HepG2 (cell line): ENCODE data around the gene KCNAB2. TPM values are rescaled to one million over a fixed set of nuclear protein-coding genes. Genes with fewer than 3 reads are reported as not detected.

Source experiments
- ATAC-seq: fragments of 200-7000 bp; cut with Tn5 transposase; 3 replicates; pipeline ENCODE4 v1.9.1; 2020; ENCODE audit warnings: mild to moderate bottlenecking, moderate library complexity
- BruUV-seq: library from RNA; stranded (reverse); fragments of 400-500 nt; replicated peaks from 2 replicates; lab custom pipeline; 2021; lab: Mats Ljungman, UMichigan
- CTCF ChIA-PET: fragments of 300-600 bp; formaldehyde crosslinking; extraction: SDS; loops from one replicate; lab custom pipeline; 2021; ENCODE audit warnings: low total read pairs, inconsistent platforms, low intra/inter-chr PET ratio; lab: Yijun Ruan, JAX
- POLR2A ChIA-PET: fragments of 350-600 bp; sonication (Branson Sonifier 250); formaldehyde crosslinking; loops from one replicate; lab custom pipeline; 2020; ENCODE audit warnings: antibody characterized with exemption, inconsistent platforms; lab: Yijun Ruan, JAX
- DNase-seq: peaks from one replicate; pipeline ENCODE4 v3.0.0-alpha.2; 2015; ENCODE audit warnings: low spot score
- FAIRE-seq: peaks from 3 replicates; lab custom pipeline; 2011; peaks lifted over from hg19 to GRCh38; lab: Jason Lieb, UNC
- H2AFZ ChIP-seq: one replicate; pipeline ENCODE4 v1.6.1; 2011; ENCODE audit warnings: low read length, inconsistent platforms
- H3K27ac ChIP-seq: fragments of 300-600 bp; 3 replicates; pipeline ENCODE4 v1.8.0; 2011; ENCODE audit warnings: mixed run types, mild to moderate bottlenecking, mixed read lengths, low read length, inconsistent platforms; ENCODE audit not compliant: insufficient read depth; ENCODE audit errors: extremely low read length
- H3K27me3 ChIP-seq, 2 experiments: fragments of 200-600 bp in 1 of 2; 2 replicates in 1 of 2; 3 replicates in 1 of 2; pipeline versions ENCODE4 v1.6.0 to v1.8.0; 2011; ENCODE audit warnings: low read length in 2 of 2, mild to moderate bottlenecking in 2 of 2, moderate library complexity in 2 of 2, inconsistent platforms in 1 of 2; ENCODE audit not compliant: insufficient read depth in 2 of 2, control insufficient read depth in 1 of 2
- H3K36me3 ChIP-seq, 2 experiments: fragments of 200-600 bp in 1 of 2; replicated peaks in 1 of 2; 2 replicates in 1 of 2; 3 replicates in 1 of 2; pipeline versions ENCODE4 v1.5.1 to v1.8.0; 2011; ENCODE audit warnings: low read length in 2 of 2, inconsistent platforms in 1 of 2; ENCODE audit not compliant: insufficient read depth in 2 of 2, control insufficient read depth in 1 of 2
- H3K4me1 ChIP-seq: 2 replicates; pipeline ENCODE4 v1.5.1; 2012; ENCODE audit warnings: low read length, inconsistent platforms; ENCODE audit not compliant: insufficient read depth
- H3K4me2 ChIP-seq: 2 replicates; pipeline ENCODE4 v1.6.0; 2011; ENCODE audit warnings: low read depth, low read length, inconsistent platforms
- H3K4me3 ChIP-seq, 3 experiments: fragments of 200-600 bp in 1 of 3; sonication (generic), shearing (Covaris generic) in 1 of 3; replicated peaks in 1 of 3; 2 replicates each; pipeline ENCODE4 v1.5.1; 2011 to 2016; ENCODE audit warnings: low read length in 3 of 3, inconsistent platforms in 2 of 3, low read depth in 2 of 3, mild to moderate bottlenecking in 2 of 3, control low read depth in 1 of 3, mixed read lengths in 1 of 3; ENCODE audit not compliant: insufficient read depth in 1 of 3
- H3K79me2 ChIP-seq: one replicate; pipeline ENCODE4 v1.6.1; 2011; ENCODE audit warnings: low read length, inconsistent platforms; ENCODE audit not compliant: insufficient read depth
- H3K9ac ChIP-seq: 2 replicates; pipeline ENCODE4 v1.6.0; 2011; ENCODE audit warnings: mild to moderate bottlenecking, low read depth, low read length, inconsistent platforms; ENCODE audit not compliant: insufficient read depth
- H3K9me3 ChIP-seq: 2 replicates; pipeline ENCODE4 v1.5.1; 2012; ENCODE audit warnings: mild to moderate bottlenecking, low read length
- H4K20me1 ChIP-seq: 2 replicates; pipeline ENCODE4 v1.6.0; 2011; ENCODE audit warnings: inconsistent platforms, mild to moderate bottlenecking, low read length, moderate library complexity; ENCODE audit not compliant: insufficient read depth
- CCAR2 ChIP-seq: fragments of 200-400 bp; formaldehyde crosslinking; optimal IDR thresholded peaks from 2 replicates; pipeline ENCODE3; 2018; ENCODE audit warnings: low read depth, mild to moderate bottlenecking, low read length, moderate library complexity
- FOXO1 ChIP-seq: sonication (generic); formaldehyde crosslinking; IDR thresholded peaks from 2 replicates; pipeline ENCODE4 v1.4.0; 2020; ENCODE audit warnings: missing genetic modification reagents
- JUNB ChIP-seq: sonication (generic); formaldehyde crosslinking; IDR thresholded peaks from 2 replicates; pipeline ENCODE4 v1.8.0; 2022; ENCODE audit warnings: missing genetic modification reagents, mild to moderate bottlenecking, borderline replicate concordance
- POLR2A ChIP-seq, 2 experiments: IDR thresholded peaks; 2 replicates each; pipeline ENCODE4 v1.6.1; 2011; ENCODE audit warnings: low read depth in 2 of 2, low read length in 2 of 2, mild to moderate bottlenecking in 1 of 2, moderate library complexity in 1 of 2; ENCODE audit not compliant: insufficient read depth in 1 of 2
- STAG1 ChIP-seq: sonication (generic); formaldehyde crosslinking; IDR thresholded peaks from 2 replicates; pipeline ENCODE4 v1.4.0; 2020; ENCODE audit warnings: missing genetic modification reagents
- ZNF451 ChIP-seq: sonication (generic); formaldehyde crosslinking; IDR thresholded peaks from 2 replicates; pipeline ENCODE4 v1.5.0; 2020; ENCODE audit warnings: mild to moderate bottlenecking, missing genetic modification reagents
- ZNF792 ChIP-seq: IDR thresholded peaks from 2 replicates; pipeline ENCODE4 v1.6.1; 2016
- WGBS: methylation state at CpG from one replicate; pipeline ENCODE4 v1.1.6; 2017; ENCODE audit warnings: low lambda C conversion rate; 5-methylcytosine and 5-hydroxymethylcytosine counted together
- in situ Hi-C: cut with HindIII; loops from 2 replicates; pipeline ENCODE4 v1.10.0; 2017; ENCODE audit warnings: low pct_unique_long_range_greater_than_20kb; ENCODE audit not compliant: extremely low pct_ligation_motif_present
- intact Hi-C: fragments of 100-400 bp; cut with micrococcal nuclease; formaldehyde crosslinking; loops from one replicate; pipeline ENCODE4 v1.10.0; 2022; ENCODE audit not compliant: unreplicated experiment
- polyA plus RNA-seq, 8 experiments: library from polyadenylated mRNA; depleted of rRNA in 3 of 8; stranded (reverse) in 7 of 8; unstranded in 1 of 8; fragments of >200 nt; fragmentation: Illumina TruSeq in 4 of 8; extraction: Trizol in 4 of 8; gene quantifications; 2 replicates each; pipeline versions ENCODE4 v1.2.1 to v1.2.3, GENCODE V29; 2011 to 2016; ENCODE audit warnings: low read depth in 4 of 8, missing spikeins in 1 of 8, mixed read lengths in 1 of 8; ENCODE audit not compliant: insufficient read depth in 1 of 8
- total RNA-seq, 5 experiments: library from RNA; depleted of rRNA; stranded (reverse); fragments of >200 nt; fragmentation: Illumina TruSeq; extraction: Trizol; gene quantifications; 2 replicates each; pipeline ENCODE4 v1.2.3, GENCODE V29; 2016; ENCODE audit warnings: low read depth in 1 of 5
- TF ChIP-seq, protein P1 (sequence below): sonication (generic); formaldehyde crosslinking; IDR thresholded peaks from 2 replicates; pipeline ENCODE4 v1.4.0; 2020; ENCODE audit warnings: missing genetic modification reagents, mild to moderate bottlenecking, borderline replicate concordance
- TF ChIP-seq, protein P2 (sequence below): sonication (generic); formaldehyde crosslinking; IDR thresholded peaks from 2 replicates; pipeline ENCODE4 v1.5.0; 2020; ENCODE audit warnings: mild to moderate bottlenecking, low read depth, missing genetic modification reagents, borderline replicate concordance

Gene KCNAB2
- total and polyA plus RNA-seq, 2 of the 13 experiments (the other 11 are each of a cell fraction or from before 2014, with no cell fraction given), result 6.2 to 8.8 TPM

DNA sequence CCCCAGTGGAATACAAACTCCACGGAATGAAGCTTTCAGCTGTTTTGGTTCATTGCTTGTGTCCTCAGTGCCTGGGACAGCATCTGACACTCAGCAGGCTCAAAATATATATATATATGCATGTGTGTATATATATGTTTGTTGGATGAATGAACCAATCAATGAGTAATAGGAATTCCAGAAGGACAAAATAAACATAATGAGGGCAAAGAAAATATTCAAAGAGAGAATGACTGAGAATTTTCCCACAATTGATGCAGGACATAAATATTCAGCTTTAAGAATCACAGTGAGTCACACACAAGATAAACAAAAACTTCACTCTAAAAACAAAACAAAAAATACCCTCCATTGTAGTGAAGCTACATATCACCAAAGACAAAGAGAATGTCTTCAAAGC, 70.4 kb downstream of the KCNAB2 start (continued):
- TF ChIP-seq, protein P1, sequence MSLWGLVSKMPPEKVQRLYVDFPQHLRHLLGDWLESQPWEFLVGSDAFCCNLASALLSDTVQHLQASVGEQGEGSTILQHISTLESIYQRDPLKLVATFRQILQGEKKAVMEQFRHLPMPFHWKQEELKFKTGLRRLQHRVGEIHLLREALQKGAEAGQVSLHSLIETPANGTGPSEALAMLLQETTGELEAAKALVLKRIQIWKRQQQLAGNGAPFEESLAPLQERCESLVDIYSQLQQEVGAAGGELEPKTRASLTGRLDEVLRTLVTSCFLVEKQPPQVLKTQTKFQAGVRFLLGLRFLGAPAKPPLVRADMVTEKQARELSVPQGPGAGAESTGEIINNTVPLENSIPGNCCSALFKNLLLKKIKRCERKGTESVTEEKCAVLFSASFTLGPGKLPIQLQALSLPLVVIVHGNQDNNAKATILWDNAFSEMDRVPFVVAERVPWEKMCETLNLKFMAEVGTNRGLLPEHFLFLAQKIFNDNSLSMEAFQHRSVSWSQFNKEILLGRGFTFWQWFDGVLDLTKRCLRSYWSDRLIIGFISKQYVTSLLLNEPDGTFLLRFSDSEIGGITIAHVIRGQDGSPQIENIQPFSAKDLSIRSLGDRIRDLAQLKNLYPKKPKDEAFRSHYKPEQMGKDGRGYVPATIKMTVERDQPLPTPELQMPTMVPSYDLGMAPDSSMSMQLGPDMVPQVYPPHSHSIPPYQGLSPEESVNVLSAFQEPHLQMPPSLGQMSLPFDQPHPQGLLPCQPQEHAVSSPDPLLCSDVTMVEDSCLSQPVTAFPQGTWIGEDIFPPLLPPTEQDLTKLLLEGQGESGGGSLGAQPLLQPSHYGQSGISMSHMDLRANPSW, result no peak
- no peak for TF ChIP-seq FOXO1

DNA sequence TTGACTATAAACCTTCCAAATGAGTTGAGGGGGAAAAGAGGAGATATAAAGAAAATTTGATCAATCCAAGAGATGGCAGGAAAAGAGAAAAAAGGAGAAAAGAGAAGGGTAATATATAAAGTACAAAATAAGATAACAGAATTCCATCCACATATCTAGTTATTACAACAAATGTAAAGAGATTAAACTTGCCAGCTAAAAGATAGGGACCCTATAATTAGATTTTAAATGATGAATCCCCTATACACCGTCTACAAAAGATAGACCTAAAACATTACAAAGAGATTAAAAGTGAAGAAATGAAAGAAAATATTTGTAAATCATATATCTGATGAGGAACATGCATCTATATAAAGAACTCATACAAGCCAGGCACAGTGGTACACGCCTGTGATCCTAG, 71.4 kb downstream of the KCNAB2 start:
- no peak overlapping the region for H3K4me3 ChIP-seq
- DNase-seq (no peak), ATAC-seq (no peak), FAIRE-seq (no peak)
- ChIA-PET CTCF (no interaction called here), POLR2A (no interaction called here)
- TF ChIP-seq ZNF451 (CRISPR knock-in tag), result no peak
- TF ChIP-seq, protein P2, sequence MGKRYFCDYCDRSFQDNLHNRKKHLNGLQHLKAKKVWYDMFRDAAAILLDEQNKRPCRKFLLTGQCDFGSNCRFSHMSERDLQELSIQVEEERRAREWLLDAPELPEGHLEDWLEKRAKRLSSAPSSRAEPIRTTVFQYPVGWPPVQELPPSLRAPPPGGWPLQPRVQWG (CRISPR knock-in tag), result no peak
- TF ChIP-seq STAG1, result no peak
- TF ChIP-seq ZNF792, result no peak
- TF ChIP-seq CCAR2, result no peak
- TF ChIP-seq POLR2A (IDR thresholded peaks at IDR 0.05; ENCODE audit: insufficient read depth in 1 of 2, low read depth in 2 of 2, low read length in 2 of 2), result no peak
- TF ChIP-seq JUNB (CRISPR knock-in tag), result no peak
- WGBS, result 5% methylated on average over 2 of the region's 2 CpGs
- H4K20me1 ChIP-seq, result no peaks in the 10 kb centered on the region
- no peak overlapping the region for H3K9ac ChIP-seq
- H3K9me3 ChIP-seq, result no peaks in the 10 kb centered on the region
- no peaks in the 10 kb centered on the region for H3K4me1 ChIP-seq
- intact Hi-C loops, result no loop called here
- in situ Hi-C loops, result no loop called here
- H2AFZ ChIP-seq, result no peak overlapping the region
- H3K36me3 ChIP-seq, result no peaks in the 10 kb centered on the region
- BruUV-seq, result no TSS peak
- H3K4me2 ChIP-seq, result no peak overlapping the region
- no peaks in the 10 kb centered on the region for H3K79me2 ChIP-seq
- H3K27me3 ChIP-seq, result peaks cover 2 to 35% of the 10 kb centered on the region in 2 experiments; a peak in 4 of 5 replicates
- no peak overlapping the region for H3K27ac ChIP-seq
